ENCODE results near the gene GPSM3.
"Not testable (repeated sequence)": the region's sequence is repeated elsewhere in the genome, so short reads cannot be mapped to it uniquely, and the experiment has no call there.

Gene GPSM3

GRCh38 chr6:32192608-32193039, at the start of gene GPSM3:
GPSM3 (minus strand) TSS chr6:32192643; CDS start chr6:32192513, 130 bp downstream.
- peak in 2 of 56 donors; percentile 10 to 43 for DNase-seq

- no peak for DNase-seq
Observed at GRCh38 chr6:32240686-32241085, 48.2 kb upstream of the GPSM3 start.

- DNase-seq, result no peak
Observed at GRCh38 chr6:32239462-32239861, 47.0 kb upstream of the GPSM3 start.

- DNase-seq, result no peak
Observed at GRCh38 chr6:32234934-32235333, 42.5 kb upstream of the GPSM3 start.

GRCh38 chr6:32226434-32226833, 34.0 kb upstream of the GPSM3 start:
- DNase-seq, result no peak

GRCh38 chr6:32224696-32225095, 32.3 kb upstream of the GPSM3 start:
- no peak for DNase-seq

GRCh38 chr6:32223258-32224235, 31.1 kb upstream of the GPSM3 start, which contains the start of gene NOTCH4:
NOTCH4 (minus strand) TSS chr6:32224067; CDS start chr6:32223928, 139 bp downstream.
- DNase-seq, result no peak

GRCh38 chr6:32222333-32223230, 30.1 kb upstream of the GPSM3 start:
- DNase-seq, result no peak

GRCh38 chr6:32220021-32220420, 27.6 kb upstream of the GPSM3 start:
- DNase-seq, result no peak

GRCh38 chr6:32218167-32218566, 25.7 kb upstream of the GPSM3 start:
- no peak for DNase-seq

- no peak for DNase-seq
Observed at GRCh38 chr6:32216998-32217397, 24.6 kb upstream of the GPSM3 start.

- DNase-seq, result no peak
Observed at GRCh38 chr6:32216285-32216684, 23.8 kb upstream of the GPSM3 start.

- DNase-seq, result no peak
Observed at GRCh38 chr6:32215617-32216016, 23.2 kb upstream of the GPSM3 start.

GRCh38 chr6:32214126-32214525, 21.7 kb upstream of the GPSM3 start:
- DNase-seq, result no peak

GRCh38 chr6:32213649-32214048, 21.2 kb upstream of the GPSM3 start:
- no peak for DNase-seq

- no peak for DNase-seq
Observed at GRCh38 chr6:32212076-32212760, 19.8 kb upstream of the GPSM3 start.

- DNase-seq, result not testable (repeated sequence)
Observed at GRCh38 chr6:32211432-32211831, 19.0 kb upstream of the GPSM3 start.

GRCh38 chr6:32210191-32210601, 17.8 kb upstream of the GPSM3 start:
- no peak for DNase-seq

GRCh38 chr6:32208996-32209395, 16.6 kb upstream of the GPSM3 start:
- DNase-seq, result no peak

GRCh38 chr6:32204268-32204715, 11.8 kb upstream of the GPSM3 start:
- DNase-seq, result no peak

Measured in nucleus accumbens (tissue), 56 donors.